Daoy (cell line): ENCODE results near the gene TMEM106A. TPM values are rescaled to one million over a fixed set of nuclear protein-coding genes. Genes with fewer than 3 reads are reported as not detected.
"Not testable (repeated sequence)": the region's sequence is repeated elsewhere in the genome, so short reads cannot be mapped to it uniquely, and the experiment has no call there.

Experiments
- DNase-seq: peaks from one replicate; pipeline ENCODE4 v3.0.0-alpha.2; 2015; ENCODE audit warnings: low read depth
- total RNA-seq: library from RNA; depleted of rRNA; stranded (reverse); fragments of >200 nt; shearing (Covaris generic); gene quantifications from 2 replicates; pipeline ENCODE4 v1.2.3, GENCODE V29; 2014

The TMEM106A gene
- total RNA-seq, 1 experiment from 2014 or later, result 1.8 TPM

GRCh38 chr17:43216369-43216761 lies 4.7 kb downstream of the TMEM106A start:
- no peak for DNase-seq

DNA sequence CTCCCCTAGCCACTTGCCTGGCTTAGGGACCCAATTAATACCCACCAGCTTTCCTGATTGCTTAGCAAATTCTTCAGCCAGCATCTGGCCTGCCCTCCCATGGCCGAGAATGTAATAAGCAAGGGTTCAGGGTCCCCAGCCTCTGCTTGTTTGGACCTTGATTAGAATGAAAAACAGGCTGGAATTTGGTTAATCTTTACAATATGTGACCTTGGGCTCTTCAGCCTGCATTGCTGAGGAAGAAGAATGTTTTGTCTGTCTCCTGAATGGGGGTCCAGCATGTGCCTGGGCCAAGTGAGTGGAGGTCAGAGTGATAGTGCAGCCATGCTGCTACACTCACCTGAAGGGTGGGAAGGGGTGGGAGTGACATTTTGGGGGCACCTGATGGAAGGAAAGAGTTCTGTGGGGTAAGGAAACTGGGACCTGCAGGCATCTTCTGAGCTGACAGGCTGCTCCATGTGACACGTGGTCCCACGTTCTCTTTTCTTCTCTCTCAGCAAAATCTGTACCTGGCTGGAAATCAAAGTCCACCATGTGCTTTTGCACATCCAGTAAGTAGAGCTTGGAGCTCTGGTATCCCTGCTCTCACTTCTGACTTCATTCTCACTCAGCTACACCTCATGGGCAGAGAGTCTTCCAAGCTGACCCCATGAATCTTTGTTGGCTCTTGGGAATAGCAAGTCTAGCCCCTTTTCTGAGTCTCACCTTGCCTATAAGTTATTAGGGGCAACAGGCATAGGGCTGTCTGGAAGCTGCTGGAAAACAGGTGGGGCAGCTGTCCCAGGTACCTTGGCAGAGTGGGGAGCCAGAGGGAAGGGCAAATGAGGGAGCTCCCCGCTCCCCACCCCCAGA lies 5.3 kb downstream of the TMEM106A start:
- DNase-seq, result no peak

DNA sequence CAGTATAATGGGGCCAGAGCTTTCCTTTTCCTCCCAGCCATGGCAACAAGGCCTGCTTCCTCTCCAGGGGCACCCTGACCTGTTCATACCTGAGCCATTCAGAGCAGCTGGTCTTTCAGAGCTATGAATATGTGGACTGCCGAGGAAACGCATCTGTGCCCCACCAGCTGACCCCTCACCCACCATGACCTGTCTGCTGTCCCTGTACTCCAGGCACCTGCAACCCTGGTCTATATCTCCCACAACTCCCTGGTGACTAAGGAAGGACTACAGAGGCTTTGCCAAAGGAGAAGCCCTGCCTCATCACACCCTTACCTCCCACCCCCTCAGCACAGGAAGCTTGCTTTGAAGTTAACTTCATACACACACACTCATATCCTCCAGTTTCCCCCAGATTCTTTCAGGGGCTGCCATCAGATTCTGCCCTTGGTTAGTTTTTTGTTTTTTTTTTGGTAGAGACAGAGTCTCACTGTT lies 6.0 kb downstream of the TMEM106A start:
- no peak for DNase-seq

GRCh38 chr17:43219001-43219400 lies 7.3 kb downstream of the TMEM106A start:
- DNase-seq, result no peak

DNA sequence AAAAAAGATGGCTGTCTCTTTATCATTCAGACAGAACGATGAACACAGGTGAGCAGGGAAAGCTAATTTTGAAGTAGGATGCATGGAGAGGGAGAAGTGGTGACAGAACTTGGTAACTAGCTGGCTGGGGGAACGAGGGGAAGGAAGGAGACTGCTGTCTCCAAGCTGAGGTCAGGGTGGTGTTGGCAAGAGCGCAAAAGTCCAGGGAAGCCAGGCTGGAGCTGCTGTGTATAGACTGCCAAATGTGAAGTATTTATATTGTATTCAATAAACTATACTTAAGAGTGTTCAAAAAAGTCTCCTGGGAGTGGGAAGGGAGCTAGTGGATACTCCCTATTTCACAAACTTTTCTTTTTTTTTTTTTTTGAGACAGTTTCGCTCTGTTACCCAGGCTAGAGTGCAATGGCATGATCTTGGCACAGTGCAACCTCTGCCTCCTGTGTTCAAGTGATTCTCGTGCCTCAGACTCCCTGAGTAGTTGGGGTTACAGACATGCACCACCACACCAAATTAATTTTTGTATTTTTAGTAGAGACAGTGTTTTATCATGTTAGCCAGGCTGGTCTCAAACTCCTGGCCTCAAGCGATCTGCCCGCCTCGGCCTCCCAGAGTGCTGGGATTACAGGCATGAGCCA lies 8.2 kb downstream of the TMEM106A start:
- no peak for DNase-seq

DNA sequence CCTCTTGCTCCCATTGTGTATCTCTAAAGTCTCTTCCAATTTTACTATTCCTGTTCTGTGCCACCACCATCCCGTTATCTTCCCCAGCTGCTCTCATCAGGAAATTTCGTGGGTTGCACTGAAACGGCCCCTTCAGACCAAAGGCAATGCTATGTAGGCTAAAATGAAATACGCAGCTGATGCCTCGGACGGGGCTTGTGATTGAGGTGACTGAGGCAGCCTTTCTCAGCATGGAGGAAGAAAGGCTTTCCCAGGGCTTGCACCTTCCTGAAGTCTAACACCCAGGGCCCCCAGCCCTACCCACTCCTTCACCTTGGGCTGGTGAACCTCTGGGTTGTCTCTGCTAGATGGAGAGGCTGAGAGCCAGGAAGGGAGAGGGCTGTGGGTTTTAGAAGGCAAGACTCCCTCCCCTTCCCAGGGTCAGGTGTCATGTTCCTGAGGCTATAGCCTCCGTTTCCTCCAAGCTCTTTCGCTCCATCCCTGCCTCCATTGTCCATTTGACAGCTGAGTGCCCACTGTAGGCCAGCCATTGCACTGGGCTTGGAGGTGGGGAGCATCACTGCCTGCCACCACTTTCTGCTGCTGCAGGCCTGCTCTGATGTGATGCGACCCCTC lies 8.9 kb downstream of the TMEM106A start:
- DNase-seq, result no peak

- DNase-seq, result no peak
These were observed 12.6 kb downstream of the TMEM106A start for GRCh38 chr17:43224146-43224705.

DNA sequence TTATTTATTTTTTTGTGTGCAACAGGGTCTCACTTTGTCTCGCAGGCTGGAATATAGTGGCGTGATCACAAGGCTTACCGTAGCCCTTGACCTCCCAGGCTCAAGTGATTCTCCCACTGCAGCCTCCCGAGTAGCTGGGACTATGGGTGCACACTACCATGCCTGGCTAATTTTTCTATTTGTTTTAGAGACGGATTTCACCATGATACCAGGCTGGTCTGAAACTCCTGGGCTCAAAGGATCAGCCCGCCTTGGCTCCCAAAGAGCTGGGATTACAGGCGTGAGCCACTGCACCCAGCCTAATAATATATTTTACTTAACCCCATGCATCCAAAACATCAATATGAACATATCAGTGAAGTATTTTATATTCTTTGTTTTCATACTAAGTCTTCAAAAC lies 14.7 kb downstream of the TMEM106A start:
- no peak for DNase-seq

DNA sequence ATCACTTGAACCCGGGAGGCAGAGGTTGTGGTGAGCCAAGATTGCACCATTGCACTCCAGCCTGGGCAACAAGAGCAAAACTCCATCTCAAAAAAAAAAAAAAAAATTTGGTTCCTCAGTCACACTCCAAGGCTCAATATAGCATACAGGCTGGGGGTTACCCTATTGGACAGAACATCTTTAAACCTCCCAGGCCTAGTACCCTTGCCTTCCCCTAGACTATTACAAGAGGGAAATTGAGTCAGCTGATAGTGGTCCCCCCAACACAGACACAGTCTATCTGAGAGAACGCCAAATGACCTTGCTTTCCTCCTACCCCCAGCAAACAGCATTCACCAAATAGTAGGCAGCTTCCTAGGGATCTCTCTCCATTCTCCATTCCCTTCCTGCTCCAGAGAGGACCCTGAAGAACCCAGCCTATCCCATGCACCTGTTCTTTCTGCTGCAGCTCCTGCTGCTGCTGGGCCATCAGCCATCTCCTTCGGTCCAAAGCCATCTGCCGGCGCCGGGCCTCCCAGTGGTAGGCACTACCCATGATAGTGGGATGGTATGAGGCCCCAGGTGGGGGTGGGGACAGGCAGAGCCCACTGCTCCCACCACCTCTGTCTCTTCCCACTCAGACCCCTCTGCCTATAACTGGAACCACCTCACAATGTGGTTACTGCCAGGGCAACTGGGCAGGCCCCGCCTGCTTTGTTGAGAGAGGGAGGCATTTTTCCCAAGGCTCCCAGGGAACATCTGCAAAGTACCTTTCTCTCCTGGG lies 16.5 kb downstream of the TMEM106A start, which contains the start of gene CCDC200:
Gene CCDC200, minus strand, starts transcription at position 604 of the 763 bp plus-strand sequence. Its CDS starts 69 bp downstream, at position 535.
- not testable (repeated sequence) for DNase-seq

GRCh38 chr17:43231205-43232020 lies 19.7 kb downstream of the TMEM106A start:
- not testable (repeated sequence) for DNase-seq

DNA sequence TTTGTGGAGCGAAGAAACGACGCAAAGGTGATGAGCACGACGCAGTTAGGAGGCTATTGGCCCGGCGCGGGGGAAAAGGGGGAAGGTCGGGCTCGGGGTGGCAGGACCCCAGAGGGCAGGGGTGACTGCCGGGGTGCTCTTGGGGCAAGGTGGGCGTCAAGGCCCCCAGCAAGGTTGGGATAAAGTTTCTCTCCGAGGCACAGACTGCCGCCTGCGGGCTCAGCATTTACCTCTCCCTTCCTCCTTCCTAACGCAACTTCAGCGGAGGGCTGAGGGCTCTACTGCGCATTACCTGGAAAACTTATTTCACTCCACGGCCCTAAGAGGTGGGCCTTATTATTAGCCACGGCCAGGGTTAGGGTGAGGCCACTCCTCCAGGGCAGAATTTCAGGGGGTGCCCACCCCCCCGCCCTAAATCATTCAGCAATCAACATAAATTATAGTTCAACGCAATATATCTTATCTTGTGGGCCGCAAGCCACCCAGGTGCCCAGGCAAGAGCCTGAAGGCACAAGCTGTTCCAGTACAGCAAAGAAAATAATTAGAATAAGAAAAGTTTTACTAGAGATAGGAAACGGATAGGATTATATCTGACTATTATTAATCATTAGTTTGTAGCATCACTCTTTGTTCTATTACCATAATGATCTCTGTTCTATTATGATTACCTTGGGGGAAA lies 20.5 kb downstream of the TMEM106A start:
- DNase-seq, result not testable (repeated sequence)

DNA sequence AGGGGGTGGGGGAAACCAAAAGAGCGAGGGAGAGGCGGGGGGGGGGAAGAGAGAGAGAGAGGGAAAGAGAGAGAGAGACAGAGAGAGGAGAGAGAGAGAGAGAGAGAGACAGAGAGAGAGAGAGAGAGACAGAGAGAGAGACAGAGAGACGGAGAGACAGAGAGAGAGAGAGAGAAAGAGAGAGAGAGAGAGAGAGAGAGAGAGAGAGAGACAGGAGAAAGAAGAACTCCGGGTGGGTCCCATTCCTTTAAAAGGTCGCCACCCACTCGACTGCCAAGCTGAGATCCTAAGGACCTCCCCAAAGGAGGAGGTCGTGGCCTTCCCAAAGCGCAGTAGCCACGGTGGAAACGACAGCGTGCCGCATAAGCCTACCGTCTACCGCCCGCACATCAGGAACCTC lies 21.6 kb downstream of the TMEM106A start:
- DNase-seq, result not testable (repeated sequence)

GRCh38 chr17:43233877-43234276 lies 22.2 kb downstream of the TMEM106A start, which contains the start of gene RNU2-1:
Gene RNU2-1 (minus strand): TSS chr17:43233977.
- not testable (repeated sequence) for DNase-seq

GRCh38 chr17:43239597-43239996 lies 27.9 kb downstream of the TMEM106A start:
- DNase-seq, result not testable (repeated sequence)

GRCh38 chr17:43240596-43241352 lies 29.1 kb downstream of the TMEM106A start:
- DNase-seq, result not testable (repeated sequence)

DNA sequence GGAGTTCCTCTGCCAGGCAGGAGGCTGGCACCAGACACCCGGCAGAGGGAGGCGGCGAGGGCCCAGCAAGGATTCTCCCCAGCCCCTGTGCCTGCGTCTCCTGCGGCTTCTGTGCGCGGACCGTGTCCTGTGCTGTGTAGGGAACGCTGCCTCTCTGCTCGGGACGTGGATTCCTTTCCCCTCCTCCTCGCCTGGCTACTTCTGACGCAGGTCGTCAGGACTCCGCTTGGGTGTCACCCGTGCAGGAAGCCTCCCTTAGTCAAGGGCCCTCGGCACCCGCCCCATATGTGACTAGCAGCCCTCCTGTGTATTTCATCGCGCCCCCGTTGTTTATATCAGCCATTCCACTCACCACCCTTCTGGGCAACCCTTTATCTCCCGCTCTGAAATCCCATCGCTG lies 34.8 kb downstream of the TMEM106A start:
- DNase-seq, result not testable (repeated sequence)
